GM23248 (cell line): ENCODE data around the gene DNAI2.

ENCODE experiments used
- EZH2 ChIP-seq: fragments of 200-600 bp; sonication (generic); IDR thresholded peaks from 2 replicates; pipeline ENCODE4 v1.6.1; 2018; ENCODE audit warnings: antibody characterized with exemption, mild to moderate bottlenecking; ENCODE audit not compliant: insufficient read depth, poor library complexity, severe bottlenecking
- EZH2phosphoT487 ChIP-seq: fragments of 200-600 bp; sonication (generic); IDR thresholded peaks from 2 replicates; pipeline ENCODE4 v1.6.1; 2018; ENCODE audit warnings: antibody characterized with exemption, moderate library complexity, mild to moderate bottlenecking, low read depth; ENCODE audit not compliant: insufficient read depth

DNA sequence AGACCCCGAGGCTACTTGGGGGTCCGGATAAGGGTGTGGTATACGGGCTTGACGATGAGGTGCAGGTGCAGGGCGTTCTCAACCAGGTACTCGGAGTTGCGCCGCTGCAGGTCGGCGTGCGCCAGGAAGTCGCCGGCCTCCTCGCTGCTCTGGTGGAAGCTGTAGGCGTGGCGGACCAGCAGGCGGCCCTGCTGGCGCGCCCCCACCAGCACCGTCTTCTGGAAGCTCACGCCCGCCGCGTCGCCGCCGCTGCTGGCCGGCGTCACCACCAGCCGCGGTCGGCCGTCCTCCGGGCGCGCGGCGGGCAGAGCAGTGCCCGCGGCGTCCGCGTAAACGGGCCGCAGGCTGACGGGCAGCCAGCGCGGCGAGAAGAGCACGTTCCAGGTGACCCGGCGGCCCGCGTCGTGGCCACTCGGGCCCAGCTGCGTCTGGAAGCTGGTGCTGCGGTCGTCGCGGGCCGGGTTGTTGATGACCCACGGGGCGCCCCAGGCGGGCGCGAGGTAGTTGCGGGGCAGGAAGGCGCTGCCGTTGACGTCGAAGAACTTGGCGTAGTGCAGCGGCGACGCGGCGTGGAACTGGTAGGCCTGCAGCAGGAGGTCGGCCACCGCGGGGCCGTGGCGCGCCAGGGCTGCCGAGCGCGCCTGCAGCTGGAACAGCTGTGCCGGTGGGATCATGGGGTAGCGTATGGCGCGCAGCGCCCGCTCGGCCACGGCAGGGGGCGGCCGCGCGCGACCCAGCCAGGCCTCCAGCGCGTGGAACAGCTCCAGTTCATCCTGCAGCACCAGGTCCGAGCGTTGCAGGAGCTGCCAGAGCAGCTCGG lies 82.8 kb downstream of the DNAI2 start:
- TF ChIP-seq EZH2: no peak
- TF ChIP-seq EZH2phosphoT487: no peak
